Activated T-cell treated with anti-CD3 and anti-CD28 coated beads for 1 hour (primary cell): ENCODE measurements around the gene MYO1E.
"Not testable (repeated sequence)": the region's sequence is repeated elsewhere in the genome, so short reads cannot be mapped to it uniquely, and the experiment has no call there.

Experiments used
- DNase-seq: peaks from one replicate; pipeline ENCODE4 v3.0.0-alpha.2; 2020; ENCODE audit warnings: low read depth

Gene MYO1E

DNA sequence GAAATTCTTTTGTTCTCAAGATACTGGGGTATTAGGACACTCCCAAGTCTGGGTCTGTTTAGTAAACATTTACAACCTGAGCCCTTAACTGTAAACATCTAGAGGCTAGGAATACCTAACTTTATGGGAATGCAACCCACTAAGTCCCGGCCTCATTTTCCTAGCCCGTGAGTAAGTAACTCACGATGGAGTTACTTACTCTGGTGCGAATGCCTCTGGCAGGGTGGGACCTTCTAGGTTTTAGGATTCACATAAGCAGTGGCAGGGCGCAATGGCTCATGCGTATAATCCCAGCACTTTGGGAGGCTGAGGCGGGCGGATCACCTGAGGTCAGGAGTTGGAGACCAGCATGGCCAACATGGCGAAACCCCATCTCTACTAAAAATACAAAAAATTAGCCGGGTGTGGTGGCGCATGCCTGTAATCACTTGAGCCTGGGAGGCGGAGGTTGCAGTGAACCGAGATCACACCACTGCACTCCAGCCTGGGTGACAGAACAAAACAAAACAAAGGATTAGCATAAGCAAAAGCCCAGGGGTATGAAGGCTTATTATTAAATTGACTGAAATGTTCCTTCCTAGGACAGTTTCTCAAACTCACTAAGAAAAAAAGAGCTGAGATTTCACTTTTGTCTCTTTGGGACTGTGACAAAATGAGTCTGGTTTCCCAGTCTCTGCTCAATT, 14.7 kb upstream of the MYO1E start:
- not testable (repeated sequence) for DNase-seq

DNA sequence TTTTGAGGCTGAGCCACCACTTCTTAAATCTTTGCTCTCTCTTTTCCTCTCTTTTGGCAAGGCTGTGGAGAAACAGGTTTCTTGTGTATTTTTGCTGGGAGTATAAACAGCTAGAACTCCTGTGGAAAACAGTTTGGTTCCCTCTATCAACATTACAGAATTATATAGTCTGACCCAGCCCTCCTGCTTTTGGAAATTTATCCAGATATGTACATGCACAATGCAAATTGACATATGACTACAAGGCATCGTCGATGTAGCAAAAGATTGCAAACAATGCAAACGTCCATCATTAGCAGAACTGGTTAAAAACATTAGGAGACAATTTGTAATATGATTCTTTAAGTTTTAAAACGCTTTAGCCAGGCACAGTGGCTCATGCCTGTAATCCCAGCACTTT, 12.5 kb upstream of the MYO1E start:
- no peak for DNase-seq

GRCh38 chr15:59384507-59384906, 11.8 kb upstream of the MYO1E start:
- DNase-seq: no peak

DNA sequence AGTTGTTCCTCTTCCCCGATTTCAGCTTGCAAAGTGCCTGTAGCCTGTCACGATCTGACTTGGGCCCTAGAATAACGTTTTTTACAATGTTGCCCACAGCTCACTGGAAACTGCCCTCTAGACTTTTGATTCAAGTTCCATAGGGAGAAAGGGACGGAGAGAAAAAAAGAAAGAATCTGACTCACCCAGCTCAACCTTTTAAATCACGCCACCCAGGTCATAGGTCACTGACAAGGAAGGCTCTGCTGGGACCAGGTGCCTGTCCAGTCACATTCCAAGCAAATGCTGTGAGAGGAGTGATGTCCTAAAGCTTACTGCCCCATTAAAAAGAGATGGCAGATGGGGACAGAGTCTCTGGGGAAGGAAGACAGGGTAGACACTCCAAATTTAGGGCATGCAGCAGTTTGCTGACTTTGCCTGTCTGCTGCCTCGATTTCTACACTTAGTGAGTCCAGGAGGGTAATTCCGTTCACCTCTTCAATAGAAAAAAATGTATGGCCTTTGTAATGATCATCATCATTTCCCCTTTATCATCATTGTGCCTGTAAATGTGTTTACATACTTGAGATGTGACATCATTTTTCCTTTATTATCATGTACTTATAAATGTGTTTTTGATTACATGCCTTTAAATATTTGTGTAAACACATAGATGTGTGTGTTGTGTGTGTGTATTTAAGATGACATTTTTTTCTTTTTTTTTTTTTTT, 8.4 kb upstream of the MYO1E start:
- DNase-seq: no peak

GRCh38 chr15:59379531-59379930, 6.9 kb upstream of the MYO1E start:
- DNase-seq: no peak

- DNase-seq: no peak
These were observed 6.2 kb upstream of the MYO1E start for GRCh38 chr15:59378855-59379254.

GRCh38 chr15:59377924-59378323, 5.3 kb upstream of the MYO1E start:
- no peak for DNase-seq

- no peak for DNase-seq
These were observed 4.1 kb upstream of the MYO1E start for GRCh38 chr15:59376733-59377132.

DNA sequence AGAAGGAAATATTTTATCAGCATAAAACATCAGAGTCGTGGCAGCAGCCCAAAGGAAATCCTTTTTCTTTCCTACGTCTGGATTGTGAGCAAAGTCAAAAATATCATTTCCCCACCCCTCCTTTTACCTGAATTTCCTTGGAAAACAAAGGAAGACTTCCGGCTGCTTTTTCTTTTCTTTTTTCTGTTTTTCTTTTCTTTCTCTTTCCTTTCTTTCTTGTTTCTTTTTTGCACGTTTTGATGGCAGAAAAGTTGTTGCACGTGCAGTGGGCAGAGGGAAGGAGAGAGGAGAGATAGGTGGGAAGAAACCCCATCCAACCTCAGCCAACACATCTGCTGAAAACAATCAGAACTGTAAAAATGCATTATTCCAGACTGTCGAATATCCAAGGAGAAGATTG, 544 bp upstream of the MYO1E start:
- DNase-seq: no peak

GRCh38 chr15:59371458-59372351, 966 bp downstream of the MYO1E start:
- DNase-seq: no peak

GRCh38 chr15:59369597-59369996, 3.1 kb downstream of the MYO1E start:
- no peak for DNase-seq

- DNase-seq: no peak
These were observed 5.6 kb downstream of the MYO1E start for GRCh38 chr15:59367022-59367451.

DNA sequence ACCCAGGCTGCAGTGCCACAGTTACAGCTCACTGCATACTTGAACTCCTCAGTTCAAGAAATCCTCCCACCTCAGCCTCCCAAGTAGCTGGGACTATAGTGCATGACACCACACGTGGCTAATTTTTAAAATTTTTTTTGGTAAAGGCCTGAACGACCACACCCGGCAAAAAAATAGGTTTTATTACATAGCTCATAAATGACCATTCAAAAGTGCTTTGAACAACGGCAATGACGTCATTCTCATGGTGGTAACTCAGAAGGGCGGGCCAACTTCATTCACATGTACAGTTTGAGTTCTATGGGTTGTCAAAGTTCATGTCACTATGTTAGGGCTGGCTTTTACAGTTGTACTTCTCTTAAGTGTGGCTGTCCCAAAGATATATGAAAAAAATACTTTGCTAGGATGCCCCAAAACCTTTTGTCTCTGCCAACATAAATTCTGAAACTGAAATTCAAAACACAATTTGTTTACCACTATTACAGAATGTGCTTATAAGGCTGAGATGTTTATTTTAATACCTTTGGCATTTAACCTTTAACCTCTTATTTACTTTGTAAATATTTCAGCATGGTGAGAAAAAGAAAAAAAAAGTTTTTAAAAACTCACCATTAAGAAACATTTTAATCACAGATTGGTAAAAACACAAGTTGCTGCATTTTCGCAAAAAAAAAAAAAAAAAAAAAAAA, 6.2 kb downstream of the MYO1E start:
- DNase-seq: no peak

DNA sequence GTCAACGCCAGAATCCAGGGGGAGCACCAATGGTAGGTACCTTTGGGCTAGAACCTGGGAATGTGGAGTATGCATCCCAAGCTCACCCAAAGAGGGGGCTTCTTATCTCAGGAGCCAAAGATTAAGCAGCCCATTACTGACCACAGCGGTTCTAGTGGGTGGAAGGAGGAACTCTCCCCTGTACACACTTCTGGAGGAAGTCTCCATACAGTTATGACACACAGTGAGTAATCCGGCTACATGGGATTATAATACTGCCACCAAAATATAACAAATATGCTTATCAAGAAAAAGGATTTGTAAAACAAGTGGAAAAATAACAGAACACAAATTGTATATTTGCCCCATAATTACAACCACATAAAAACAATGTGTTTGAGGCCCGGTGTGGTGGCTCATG, 8.4 kb downstream of the MYO1E start:
- DNase-seq: no peak

- DNase-seq: no peak
These were observed 10.3 kb downstream of the MYO1E start for GRCh38 chr15:59362331-59362730.

DNA sequence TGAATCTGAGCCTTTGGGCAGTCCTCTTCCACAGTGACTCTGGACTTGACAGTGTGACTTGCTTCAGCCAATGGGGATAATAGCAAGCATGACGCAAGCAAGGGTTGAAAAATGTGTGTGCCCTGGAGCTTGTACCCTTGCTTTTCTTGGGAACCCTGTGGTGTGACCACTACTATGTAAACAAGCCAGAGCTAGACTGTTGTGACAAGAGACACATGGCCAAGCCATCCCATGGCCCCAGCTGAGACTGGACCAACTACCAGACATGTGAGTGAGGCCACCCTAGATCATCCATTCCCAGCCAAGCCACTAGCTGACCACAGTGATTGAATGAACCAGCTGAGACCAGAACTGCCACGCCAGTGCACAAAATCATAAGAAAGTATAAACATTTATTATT, 11.8 kb downstream of the MYO1E start:
- no peak for DNase-seq

GRCh38 chr15:59360305-59360704, 12.4 kb downstream of the MYO1E start:
- no peak for DNase-seq

- DNase-seq: no peak
These were observed 16.9 kb downstream of the MYO1E start for GRCh38 chr15:59355730-59356129.

DNA sequence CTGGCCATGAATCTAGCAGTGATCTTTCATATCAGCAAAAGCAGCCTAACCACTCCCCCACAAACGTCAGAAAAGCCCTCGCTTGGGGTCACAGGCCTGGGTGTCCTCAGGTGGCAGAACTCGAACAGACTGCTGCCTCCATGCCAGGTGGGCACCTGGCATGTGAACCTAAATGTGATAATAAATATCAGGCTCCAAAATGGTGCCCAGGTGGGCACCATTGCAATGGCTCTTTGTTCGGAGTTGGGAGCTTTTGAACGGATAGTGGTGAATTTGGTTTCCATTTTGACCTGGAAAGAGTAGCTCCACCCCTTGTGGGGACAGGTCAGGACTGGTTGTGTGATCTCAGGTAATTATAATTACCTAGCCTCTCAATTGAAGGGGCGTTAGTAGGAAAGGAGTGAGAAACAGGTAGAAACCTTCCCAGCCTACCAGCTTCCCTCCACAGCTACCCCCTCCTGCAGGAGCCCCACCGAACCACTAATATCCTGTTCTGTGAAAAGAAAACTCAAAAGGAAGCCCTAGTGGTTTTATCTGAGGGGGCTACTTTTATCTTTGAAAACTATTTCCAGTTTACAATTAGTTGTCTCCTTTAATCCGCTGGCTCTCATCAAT, 18.1 kb downstream of the MYO1E start:
- DNase-seq: no peak

GRCh38 chr15:59353994-59354416, 18.7 kb downstream of the MYO1E start:
- DNase-seq: no peak

DNA sequence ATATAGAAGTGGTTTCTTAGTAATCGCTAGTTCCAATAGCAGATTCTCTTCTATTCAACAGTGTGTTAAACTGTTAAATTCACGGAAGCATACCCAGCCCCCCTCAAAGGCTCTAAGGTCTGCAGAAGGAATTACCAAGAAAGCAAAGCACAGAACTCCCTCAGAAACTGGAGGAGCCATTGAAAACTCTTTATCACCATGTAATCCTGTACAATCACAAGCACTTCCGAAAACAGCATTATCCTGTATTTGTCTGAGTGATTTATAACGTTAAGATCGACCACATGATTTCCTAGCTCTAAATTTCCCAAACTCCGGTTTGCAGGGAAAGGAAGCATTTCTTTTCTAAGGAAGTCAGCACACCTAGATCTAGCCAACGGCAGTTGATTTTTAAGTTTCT, 20.0 kb downstream of the MYO1E start:
- DNase-seq: no peak

GRCh38 chr15:59352189-59352588, 20.5 kb downstream of the MYO1E start:
- DNase-seq: no peak
